A549 (cell line): Measurements from ENCODE around the gene PAPPA2. TPM values are rescaled to one million over a fixed set of nuclear protein-coding genes. Genes with fewer than 3 reads are reported as not detected.

ENCODE experiments used
- ATAC-seq, 2 experiments: fragments of 200-7000 bp in 1 of 2; fragments of >200 bp in 1 of 2; cut with Nextera tagmentation in 1 of 2; cut with Tn5 transposase in 1 of 2; 3 replicates each; pipeline versions ENCODE4 v1.8.0 to v1.9.1; 2018 to 2020; ENCODE audit warnings: mild to moderate bottlenecking in 1 of 2, moderate library complexity in 1 of 2
- CTCF ChIA-PET: fragments of 300-600 bp; sonication (Branson Sonifier 250); formaldehyde crosslinking; extraction: SDS; loops from one replicate; lab custom pipeline; 2021; ENCODE audit warnings: antibody characterized with exemption, inconsistent platforms; lab: Yijun Ruan, JAX
- POLR2A ChIA-PET: fragments of 350-600 bp; formaldehyde crosslinking; extraction: SDS; loops from one replicate; lab custom pipeline; 2021; ENCODE audit warnings: antibody characterized with exemption, inconsistent platforms; lab: Yijun Ruan, JAX
- DNase-seq, 2 experiments: peaks; one replicate each; pipeline versions ENCODE4 v3.0.0 to v3.0.0-alpha.2; 2011 to 2016; ENCODE audit warnings: low read depth in 1 of 2, low spot score in 1 of 2
- FAIRE-seq: peaks from 2 replicates; lab custom pipeline; 2011; peaks lifted over from hg19 to GRCh38; lab: Jason Lieb, UNC
- H3K27ac ChIP-seq, 2 experiments: fragments of >200 bp; sonication (Bioruptor Twin); formaldehyde crosslinking; 3 replicates each; pipeline ENCODE4 v1.5.1; 2016 to 2017
- H3K4me1 ChIP-seq: fragments of >200 bp; sonication (Bioruptor Twin); formaldehyde crosslinking; 3 replicates; pipeline ENCODE4 v1.6.1; 2016
- H3K4me2 ChIP-seq: fragments of >200 bp; sonication (Bioruptor Twin); formaldehyde crosslinking; 3 replicates; pipeline ENCODE4 v1.6.1; 2016
- H3K4me3 ChIP-seq: fragments of >200 bp; sonication (Bioruptor Twin); formaldehyde crosslinking; 3 replicates; pipeline ENCODE4 v1.5.1; 2016
- H3K9me3 ChIP-seq: fragments of >200 bp; sonication (Bioruptor Twin); formaldehyde crosslinking; 3 replicates; pipeline ENCODE4 v1.6.1; 2016
- ATOH8 ChIP-seq: fragments of 250-450 bp; sonication (Bioruptor Pico); IDR thresholded peaks from 2 replicates; pipeline ENCODE4 v1.5.0; 2020; ENCODE audit warnings: low read depth, mild to moderate bottlenecking, moderate library complexity
- BHLHE40 ChIP-seq: IDR thresholded peaks from 2 replicates; pipeline ENCODE4 v1.6.1; 2012; ENCODE audit warnings: low read depth, low read length, inconsistent platforms
- CBX2 ChIP-seq: fragments of 200-600 bp; sonication (generic); IDR thresholded peaks from 2 replicates; pipeline ENCODE4 v1.6.1; 2016; ENCODE audit warnings: low read depth, mild to moderate bottlenecking, borderline replicate concordance
- CBX8 ChIP-seq: fragments of 200-600 bp; sonication (generic); IDR thresholded peaks from 2 replicates; pipeline ENCODE4 v1.6.1; 2016
- CEBPB ChIP-seq, 2 experiments: fragments of >200 bp in 1 of 2; sonication (Bioruptor Twin) in 1 of 2; formaldehyde crosslinking in 1 of 2; IDR thresholded peaks; 2 replicates each; pipeline ENCODE4 v1.6.1; 2012 to 2016
- CTCF ChIP-seq: fragments of >200 bp; sonication (Bioruptor Twin); formaldehyde crosslinking; IDR thresholded peaks from 3 replicates; pipeline ENCODE4 v1.5.1; 2016
- EHMT2 ChIP-seq: fragments of 200-600 bp; sonication (generic); IDR thresholded peaks from 2 replicates; pipeline ENCODE4 v1.6.1; 2016; ENCODE audit warnings: antibody characterized with exemption, low read depth, mild to moderate bottlenecking, moderate library complexity
- FOSB ChIP-seq: fragments of 250-450 bp; sonication (Bioruptor Pico); IDR thresholded peaks from 2 replicates; pipeline ENCODE4 v1.5.0; 2020; ENCODE audit warnings: mild to moderate bottlenecking, moderate library complexity
- HDAC2 ChIP-seq: fragments of 200-600 bp; sonication (generic); IDR thresholded peaks from 2 replicates; pipeline ENCODE4 v1.6.1; 2016
- HOXA7 ChIP-seq: fragments of 250-450 bp; sonication (Bioruptor Pico); IDR thresholded peaks from 2 replicates; pipeline ENCODE4 v1.5.0; 2020; ENCODE audit warnings: mild to moderate bottlenecking, moderate library complexity
- JUN ChIP-seq, 2 experiments: fragments of >200 bp; sonication (Bioruptor Twin); formaldehyde crosslinking; IDR thresholded peaks; 2 replicates in 1 of 2; 3 replicates in 1 of 2; pipeline ENCODE4 v1.6.1; 2016 to 2017
- JUNB ChIP-seq: fragments of >200 bp; sonication (Bioruptor Twin); formaldehyde crosslinking; IDR thresholded peaks from 2 replicates; pipeline ENCODE4 v1.6.1; 2016
- KDM5A ChIP-seq: fragments of 200-600 bp; sonication (generic); IDR thresholded peaks from 2 replicates; pipeline ENCODE4 v1.6.1; 2016; ENCODE audit warnings: antibody characterized with exemption, mild to moderate bottlenecking
- MAX ChIP-seq: IDR thresholded peaks from 2 replicates; pipeline ENCODE4 v1.6.1; 2012
- MYC ChIP-seq: IDR thresholded peaks from 2 replicates; pipeline ENCODE4 v1.6.1; 2012; ENCODE audit warnings: mild to moderate bottlenecking, inconsistent platforms, low read length, improper control_type of control experiment, borderline replicate concordance
- NFE2L2 ChIP-seq: fragments of 150-350 bp; conservative IDR thresholded peaks from 2 replicates; pipeline ENCODE4 v1.6.1; 2014; ENCODE audit warnings: low read length
- NPAS2 ChIP-seq: fragments of 250-450 bp; sonication (Bioruptor Pico); IDR thresholded peaks from 2 replicates; pipeline ENCODE4 v1.8.0; 2022; ENCODE audit warnings: mild to moderate bottlenecking, moderate library complexity, borderline replicate concordance
- NR3C1 ChIP-seq: fragments of >200 bp; sonication (Bioruptor Twin); formaldehyde crosslinking; IDR thresholded peaks from 3 replicates; pipeline ENCODE4 v1.6.1; 2017
- RAD21 ChIP-seq, 2 experiments: fragments of >200 bp in 1 of 2; sonication (Bioruptor Twin) in 1 of 2; formaldehyde crosslinking in 1 of 2; IDR thresholded peaks in 1 of 2; conservative IDR thresholded peaks in 1 of 2; 2 replicates in 1 of 2; 3 replicates in 1 of 2; pipeline ENCODE4 v1.6.1; 2012 to 2018; ENCODE audit warnings: inconsistent platforms in 1 of 2
- SMC3 ChIP-seq: fragments of >200 bp; sonication (Bioruptor Twin); formaldehyde crosslinking; IDR thresholded peaks from 3 replicates; pipeline ENCODE4 v1.6.1; 2018; ENCODE audit warnings: inconsistent platforms
- ZC3H11A ChIP-seq: fragments of 450-650 bp; IDR thresholded peaks from 2 replicates; pipeline ENCODE4 v1.6.1; 2014; ENCODE audit warnings: antibody characterized with exemption, mild to moderate bottlenecking
- ZFP36 ChIP-seq: fragments of 450-650 bp; IDR thresholded peaks from 2 replicates; pipeline ENCODE4 v1.6.1; 2014; ENCODE audit warnings: borderline replicate concordance; ENCODE audit not compliant: partially characterized antibody
- ZNF302 ChIP-seq: fragments of 250-450 bp; sonication (Bioruptor Pico); IDR thresholded peaks from 2 replicates; pipeline ENCODE4 v1.9.0; 2021; ENCODE audit warnings: inconsistent platforms, mild to moderate bottlenecking, moderate library complexity
- ZSCAN20 ChIP-seq: fragments of 250-450 bp; sonication (Bioruptor Pico); IDR thresholded peaks from 2 replicates; pipeline ENCODE4 v1.8.0; 2022; ENCODE audit warnings: mild to moderate bottlenecking, moderate library complexity
- WGBS: methylation state at CpG from one replicate; pipeline ENCODE4 v1.1.6; 2017; ENCODE audit errors: missing lambda C conversion rate; 5-methylcytosine and 5-hydroxymethylcytosine counted together
- polyA plus RNA-seq, 4 experiments: library from polyadenylated mRNA; depleted of rRNA in 3 of 4; stranded (reverse); fragments of >200 nt; fragmentation: RNase III in 1 of 4; extraction: RNeasy Plus Mini Kit Qiagen cat#74134 plus additional on column Dnase treatment in 1 of 4; gene quantifications; 2 replicates in 3 of 4; 3 replicates in 1 of 4; pipeline ENCODE4 v1.2.3, GENCODE V29; 2011 to 2017
- TF ChIP-seq, protein P1 (sequence below): IDR thresholded peaks from 2 replicates; pipeline ENCODE4 v1.6.1; 2012

The PAPPA2 gene
- polyA plus RNA-seq, 2 of the 4 experiments (the other 2 are of a cell fraction): 0.03 to 0.72 TPM

- ChIA-PET POLR2A (no interaction called here), CTCF (no interaction called here)
- Histone ChIP-seq H3K27ac (no peak overlapping the region), H3K4me2 (no peak overlapping the region), H3K4me3 (no peak overlapping the region), H3K9me3 (no peaks in the 10 kb centered on the region), H3K4me1 (no peaks in the 10 kb centered on the region)
- no peak for ATAC-seq
- no peak for FAIRE-seq
- no peak for TF ChIP-seq CTCF
- TF ChIP-seq ZSCAN20 (CRISPR knock-in tag): no peak
- TF ChIP-seq KDM5A: no peak
- no peak for TF ChIP-seq ATOH8 (CRISPR knock-in tag)
- TF ChIP-seq ZNF302 (CRISPR knock-in tag): no peak
- no peak for TF ChIP-seq SMC3
- no peak for TF ChIP-seq HDAC2
- no peak for TF ChIP-seq JUN (IDR thresholded peaks at IDR 0.05)
- TF ChIP-seq MYC: no peak
- no peak for TF ChIP-seq BHLHE40
- no peak for TF ChIP-seq NR3C1
- TF ChIP-seq ZC3H11A: no peak
- no peak for TF ChIP-seq HOXA7 (CRISPR knock-in tag)
- no peak for TF ChIP-seq RAD21 (conservative IDR thresholded peaks at IDR 0.05 in 1 of 2, IDR thresholded peaks at IDR 0.05 in 1 of 2)
- WGBS: 1% methylated on average over 2 of the region's 2 CpGs
- no peak for DNase-seq
Observed at GRCh38 chr1:176604461-176604860, 141.5 kb downstream of the PAPPA2 start.

- Histone ChIP-seq H3K4me2 (no peak overlapping the region), H3K27ac (no peak overlapping the region), H3K9me3 (no peaks in the 10 kb centered on the region), H3K4me1 (no peaks in the 10 kb centered on the region), H3K4me3 (no peak overlapping the region)
- ATAC-seq (no peak), DNase-seq (no peak), FAIRE-seq (no peak)
- ChIA-PET POLR2A (no interaction called here), CTCF (no interaction called here)
- no peak for TF ChIP-seq EHMT2
- no peak for TF ChIP-seq NR3C1
- no peak for TF ChIP-seq NPAS2 (CRISPR knock-in tag)
- no peak for TF ChIP-seq ZNF302 (CRISPR knock-in tag)
- no peak for TF ChIP-seq ZC3H11A
- no peak for TF ChIP-seq CEBPB (IDR thresholded peaks at IDR 0.05)
- TF ChIP-seq NFE2L2: no peak
- no peak for TF ChIP-seq FOSB (CRISPR knock-in tag)
- TF ChIP-seq CBX2: no peak
- TF ChIP-seq MAX: no peak
- TF ChIP-seq ZFP36: no peak
- TF ChIP-seq, protein P1, sequence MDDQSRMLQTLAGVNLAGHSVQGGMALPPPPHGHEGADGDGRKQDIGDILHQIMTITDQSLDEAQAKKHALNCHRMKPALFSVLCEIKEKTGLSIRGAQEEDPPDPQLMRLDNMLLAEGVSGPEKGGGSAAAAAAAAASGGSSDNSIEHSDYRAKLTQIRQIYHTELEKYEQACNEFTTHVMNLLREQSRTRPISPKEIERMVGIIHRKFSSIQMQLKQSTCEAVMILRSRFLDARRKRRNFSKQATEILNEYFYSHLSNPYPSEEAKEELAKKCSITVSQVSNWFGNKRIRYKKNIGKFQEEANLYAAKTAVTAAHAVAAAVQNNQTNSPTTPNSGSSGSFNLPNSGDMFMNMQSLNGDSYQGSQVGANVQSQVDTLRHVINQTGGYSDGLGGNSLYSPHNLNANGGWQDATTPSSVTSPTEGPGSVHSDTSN: no peak
- TF ChIP-seq BHLHE40: no peak
- TF ChIP-seq MYC: no peak
- TF ChIP-seq CBX8: no peak
- no peak for TF ChIP-seq JUNB
- WGBS: 0% methylated on average over 1 of the region's 1 CpG
Observed at GRCh38 chr1:176605176-176605575, 142.2 kb downstream of the PAPPA2 start.
